SK-N-SH (cell line): ENCODE measurements around the gene TMEM169. TPM values are rescaled to one million over a fixed set of nuclear protein-coding genes. Genes with fewer than 3 reads are reported as not detected.

Source experiments
- CTCF ChIA-PET: fragments of 300-600, 350-600 bp; formaldehyde crosslinking; extraction: SDS; loops from one replicate; lab custom pipeline; 2021; lab: Yijun Ruan, JAX
- POLR2A ChIA-PET: fragments of 350-600 bp; sonication (Branson Sonifier 250); formaldehyde crosslinking; extraction: SDS; loops from one replicate; lab custom pipeline; 2020; ENCODE audit warnings: antibody characterized with exemption, inconsistent platforms; lab: Yijun Ruan, JAX
- DNase-seq: peaks from one replicate; pipeline ENCODE4 v3.0.0; 2012
- H2AFZ ChIP-seq: fragments of 200-600 bp; sonication (generic); 2 replicates; pipeline ENCODE4 v1.8.1; 2016; ENCODE audit warnings: antibody characterized with exemption, mild to moderate bottlenecking, low read depth
- H3F3A ChIP-seq: fragments of 200-600 bp; sonication (generic); replicated peaks from 2 replicates; pipeline ENCODE3; 2016; ENCODE audit warnings: antibody characterized with exemption, mild to moderate bottlenecking; ENCODE audit not compliant: insufficient read depth
- H3K27ac ChIP-seq, 2 experiments: fragments of 200-500 bp in 1 of 2; fragments of 200-600 bp in 1 of 2; sonication (Bioruptor generic) in 1 of 2; sonication (generic), shearing (Covaris generic) in 1 of 2; 2 replicates each; pipeline versions ENCODE4 v1.5.1 to v1.6.1; 2014 to 2016; ENCODE audit warnings: low read depth in 2 of 2, inconsistent platforms in 1 of 2, low read length in 1 of 2, mild to moderate bottlenecking in 1 of 2, mixed read lengths in 1 of 2
- H3K27me3 ChIP-seq: fragments of 200-600 bp; sonication (generic), shearing (Covaris generic); 2 replicates; pipeline ENCODE4 v1.6.1; 2016; ENCODE audit warnings: mixed run types; ENCODE audit not compliant: insufficient read depth
- H3K36me3 ChIP-seq, 2 experiments: fragments of 200-500 bp in 1 of 2; fragments of 200-600 bp in 1 of 2; sonication (Bioruptor generic) in 1 of 2; sonication (generic) in 1 of 2; replicated peaks in 1 of 2; 2 replicates each; pipeline versions ENCODE3 to v1.5.1; 2014 to 2016; ENCODE audit warnings: low read length in 1 of 2, mild to moderate bottlenecking in 1 of 2; ENCODE audit not compliant: insufficient read depth in 2 of 2, control insufficient read depth in 1 of 2
- H3K4me1 ChIP-seq, 2 experiments: fragments of 200-500 bp in 1 of 2; fragments of 200-600 bp in 1 of 2; sonication (Bioruptor generic) in 1 of 2; sonication (generic), shearing (Covaris generic) in 1 of 2; 2 replicates each; pipeline versions ENCODE4 v1.5.1 to v1.6.1; 2014 to 2016; ENCODE audit warnings: low read depth in 1 of 2, low read length in 1 of 2, mixed run types in 1 of 2; ENCODE audit not compliant: insufficient read depth in 2 of 2, control insufficient read depth in 1 of 2
- H3K4me2 ChIP-seq: fragments of 200-600 bp; sonication (generic), shearing (Covaris generic); 2 replicates; pipeline ENCODE4 v1.6.1; 2017; ENCODE audit warnings: mixed run types
- H3K4me3 ChIP-seq, 2 experiments: fragments of 200-500 bp in 1 of 2; fragments of 200-600 bp in 1 of 2; sonication (Bioruptor generic) in 1 of 2; sonication (generic), shearing (Covaris generic) in 1 of 2; 2 replicates each; pipeline versions ENCODE4 v1.5.1 to v1.8.1; 2014 to 2016; ENCODE audit warnings: low read depth in 2 of 2, inconsistent platforms in 1 of 2, low read length in 1 of 2, mild to moderate bottlenecking in 1 of 2, mixed read lengths in 1 of 2, moderate library complexity in 1 of 2
- H3K79me2 ChIP-seq: fragments of 200-600 bp; sonication (generic); 2 replicates; pipeline ENCODE4 v1.8.1; 2017; ENCODE audit warnings: mild to moderate bottlenecking; ENCODE audit not compliant: insufficient read depth
- H3K9ac ChIP-seq: fragments of 200-600 bp; sonication (generic); 2 replicates; pipeline ENCODE4 v1.6.1; 2017; ENCODE audit warnings: mixed run types
- H3K9me2 ChIP-seq: fragments of 200-600 bp; sonication (generic); 2 replicates; pipeline ENCODE4 v1.6.1; 2017; ENCODE audit warnings: mixed run types
- H3K9me3 ChIP-seq: fragments of 200-600 bp; sonication (generic); 2 replicates; pipeline ENCODE4 v1.6.1; 2017; ENCODE audit warnings: mixed run types, mild to moderate bottlenecking, moderate library complexity
- H4K20me1 ChIP-seq: fragments of 200-600 bp; sonication (generic); 2 replicates; pipeline ENCODE4 v1.6.1; 2017; ENCODE audit warnings: mild to moderate bottlenecking, mixed run types; ENCODE audit not compliant: insufficient read depth
- ELF1 ChIP-seq: IDR thresholded peaks from 2 replicates; pipeline ENCODE4 v1.4.0; 2012
- EP300 ChIP-seq, 2 experiments: IDR thresholded peaks; 2 replicates each; pipeline versions ENCODE4 v1.4.0 to v1.6.1; 2012; ENCODE audit warnings: borderline replicate concordance in 1 of 2, low read depth in 1 of 2, low read length in 1 of 2
- EZH2phosphoT487 ChIP-seq: fragments of 200-600 bp; sonication (generic); IDR thresholded peaks from 2 replicates; pipeline ENCODE4 v1.6.1; 2017; ENCODE audit warnings: low read depth, mixed run types, mild to moderate bottlenecking, antibody characterized with exemption, moderate library complexity, borderline replicate concordance
- GABPA ChIP-seq: IDR thresholded peaks from 2 replicates; pipeline ENCODE4 v1.4.0; 2012; ENCODE audit warnings: low read depth, mild to moderate bottlenecking
- GATA2 ChIP-seq: sonication (generic); formaldehyde crosslinking; IDR thresholded peaks from 2 replicates; pipeline ENCODE4 v1.5.0; 2020; ENCODE audit warnings: mild to moderate bottlenecking, missing genetic modification reagents
- MAX ChIP-seq: IDR thresholded peaks from 2 replicates; pipeline ENCODE4 v1.4.0; 2012; ENCODE audit warnings: low read depth
- PBX3 ChIP-seq: IDR thresholded peaks from 2 replicates; pipeline ENCODE4; 2012
- POLR2AphosphoS5 ChIP-seq: IDR thresholded peaks from 2 replicates; pipeline ENCODE4 v1.6.1; 2012; ENCODE audit warnings: low read depth, low read length
- RAD21 ChIP-seq: IDR thresholded peaks from 2 replicates; pipeline ENCODE4 v1.6.1; 2012; ENCODE audit warnings: mild to moderate bottlenecking, low read length
- REST ChIP-seq: IDR thresholded peaks from 2 replicates; pipeline ENCODE4 v1.6.1; 2012; ENCODE audit warnings: mild to moderate bottlenecking, low read depth, low read length, moderate library complexity
- RFX5 ChIP-seq: IDR thresholded peaks from 2 replicates; pipeline ENCODE4 v1.6.1; 2012; ENCODE audit warnings: mild to moderate bottlenecking, improper control_type of control experiment, low read length
- RXRA ChIP-seq: IDR thresholded peaks from 2 replicates; pipeline ENCODE4 v1.4.0; 2012; ENCODE audit warnings: low read depth, mild to moderate bottlenecking, borderline replicate concordance
- SIN3A ChIP-seq: IDR thresholded peaks from 2 replicates; pipeline ENCODE4 v1.6.1; 2012; ENCODE audit warnings: low read depth, mild to moderate bottlenecking, low read length, moderate library complexity, borderline replicate concordance
- SMC3 ChIP-seq: IDR thresholded peaks from 2 replicates; pipeline ENCODE4 v1.6.1; 2012; ENCODE audit warnings: low read depth, low read length, improper control_type of control experiment
- YY1 ChIP-seq: IDR thresholded peaks from 2 replicates; pipeline ENCODE4 v1.4.0; 2012; ENCODE audit warnings: low read depth, mild to moderate bottlenecking
- WGBS: methylation state at CpG from one replicate; pipeline ENCODE4 v1.1.6; 2017; ENCODE audit warnings: low lambda C conversion rate; 5-methylcytosine and 5-hydroxymethylcytosine counted together
- polyA plus RNA-seq, 3 experiments: library from polyadenylated mRNA; depleted of rRNA; stranded (reverse); fragments of >200 nt; gene quantifications; 2 replicates each; pipeline ENCODE4 v1.2.3, GENCODE V29; 2012

The TMEM169 gene
- polyA plus RNA-seq, 1 of the 3 experiments (the other 2 are of a cell fraction), result 0.30 TPM

- DNase-seq, result no peak
- TF ChIP-seq MAX (no peak), SMC3 (no peak), GABPA (no peak), RFX5 (no peak), SIN3A (no peak), ELF1 (no peak), YY1 (no peak), REST (no peak), GATA2 (CRISPR knock-in tag) (no peak), POLR2AphosphoS5 (no peak), RAD21 (no peak), EZH2phosphoT487 (no peak), EP300 (IDR thresholded peaks at IDR 0.05; ENCODE audit: borderline replicate concordance in 1 of 2, low read depth in 1 of 2, low read length in 1 of 2) (no peak), PBX3 (no peak), RXRA (no peak)
- H3K9me3 ChIP-seq, result no peaks in the 10 kb centered on the region
- no peak overlapping the region for H2AFZ ChIP-seq
- no peaks in the 10 kb centered on the region for H3K4me1 ChIP-seq
- H3F3A ChIP-seq, result no peaks in the 10 kb centered on the region
- H3K36me3 ChIP-seq, result peaks cover 2 to 17% of the 10 kb centered on the region in 2 experiments
- H3K27ac ChIP-seq, result no peak overlapping the region
- no peaks in the 10 kb centered on the region for H3K79me2 ChIP-seq
- no peak overlapping the region for H3K9ac ChIP-seq
- H3K27me3 ChIP-seq, result no peaks in the 10 kb centered on the region
- H3K9me2 ChIP-seq, result no peaks in the 10 kb centered on the region
- WGBS, result 98% methylated on average over 2 of the region's 2 CpGs
- no peak overlapping the region for H3K4me3 ChIP-seq
- no peak overlapping the region for H3K4me2 ChIP-seq
- ChIA-PET POLR2A (no interaction called here), CTCF (interaction anchor here (0.7 kb wide), 1 partner anchor 15 kb away, joined by 3 read pairs; no protein-coding TSS in a partner anchor)
- no peaks in the 10 kb centered on the region for H4K20me1 ChIP-seq
Measured at GRCh38 chr2:216052420-216052819, 29.3 kb upstream of the TMEM169 start.
